SK-N-SH treated with all-trans-retinoic acid at 6 μM for 48 hours (cell line): ENCODE measurements around the gene MKX.

Experiments
- ATAC-seq: fragments of 200-7000 bp; cut with Tn5 transposase; 3 replicates; pipeline ENCODE4 v1.9.1; 2020; ENCODE audit warnings: mild to moderate bottlenecking, moderate library complexity
- ARNTL ChIP-seq: fragments of 450-650 bp; formaldehyde crosslinking; IDR thresholded peaks from 2 replicates; pipeline ENCODE4 v1.5.0; 2020; ENCODE audit warnings: low read depth, mild to moderate bottlenecking, moderate library complexity, borderline replicate concordance
- BACH2 ChIP-seq: fragments of 250-450 bp; sonication (Bioruptor Pico); IDR thresholded peaks from 2 replicates; pipeline ENCODE4 v1.9.0; 2021; ENCODE audit warnings: mild to moderate bottlenecking, borderline replicate concordance
- CSDC2 ChIP-seq: fragments of 250-450 bp; sonication (Bioruptor Pico); IDR thresholded peaks from 2 replicates; pipeline ENCODE4 v1.5.0; 2020; ENCODE audit warnings: mild to moderate bottlenecking, moderate library complexity
- ESRRG ChIP-seq: fragments of 250-450 bp; sonication (Bioruptor Pico); IDR thresholded peaks from 2 replicates; pipeline ENCODE4 v1.6.1; 2021; ENCODE audit warnings: mild to moderate bottlenecking
- ISL1 ChIP-seq: fragments of 250-450 bp; sonication (Bioruptor Pico); IDR thresholded peaks from 2 replicates; pipeline ENCODE4 v2.1.2; 2022; ENCODE audit warnings: mild to moderate bottlenecking, moderate library complexity
- OSR1 ChIP-seq: fragments of 250-450 bp; sonication (Bioruptor Pico); IDR thresholded peaks from 2 replicates; pipeline ENCODE4 v1.8.0; 2022; ENCODE audit warnings: moderate library complexity, mild to moderate bottlenecking, inconsistent platforms
- PPARA ChIP-seq: fragments of 250-450 bp; sonication (Bioruptor Pico); IDR thresholded peaks from 2 replicates; pipeline ENCODE4 v1.5.0; 2020; ENCODE audit warnings: mild to moderate bottlenecking, borderline replicate concordance
- TCF4 ChIP-seq: fragments of 250-450 bp; sonication (Bioruptor Pico); IDR thresholded peaks from 2 replicates; pipeline ENCODE4 v1.8.0; 2021; ENCODE audit warnings: mild to moderate bottlenecking, moderate library complexity, borderline replicate concordance
- ZC3H10 ChIP-seq: fragments of 250-450 bp; sonication (Bioruptor Pico); IDR thresholded peaks from 2 replicates; pipeline ENCODE4 v1.5.1; 2021; ENCODE audit warnings: mild to moderate bottlenecking, moderate library complexity
- ZFP3 ChIP-seq: fragments of 250-450 bp; sonication (Bioruptor Pico); IDR thresholded peaks from 2 replicates; pipeline ENCODE4 v1.5.0; 2020; ENCODE audit warnings: mild to moderate bottlenecking, moderate library complexity
- ZFP30 ChIP-seq: fragments of 450-650 bp; formaldehyde crosslinking; IDR thresholded peaks from 2 replicates; pipeline ENCODE4 v1.5.0; 2022; ENCODE audit warnings: mild to moderate bottlenecking, moderate library complexity
- ZNF70 ChIP-seq: fragments of 450-650 bp; formaldehyde crosslinking; IDR thresholded peaks from 2 replicates; pipeline ENCODE4 v1.5.0; 2020; ENCODE audit warnings: mild to moderate bottlenecking, moderate library complexity
- ZNF8 ChIP-seq: fragments of 450-650 bp; formaldehyde crosslinking; IDR thresholded peaks from 2 replicates; pipeline ENCODE4 v1.5.0; 2020; ENCODE audit warnings: mild to moderate bottlenecking, moderate library complexity
- TF ChIP-seq, protein P1 (sequence below): fragments of 250-450 bp; sonication (Bioruptor Pico); IDR thresholded peaks from 2 replicates; pipeline ENCODE4 v1.5.1; 2021; ENCODE audit warnings: mild to moderate bottlenecking, moderate library complexity
- TF ChIP-seq, protein P2 (sequence below): fragments of 250-450 bp; sonication (Bioruptor Pico); IDR thresholded peaks from 2 replicates; pipeline ENCODE4 v1.8.0; 2021; ENCODE audit warnings: low read depth, mild to moderate bottlenecking, moderate library complexity, borderline replicate concordance
- TF ChIP-seq, protein P3 (sequence below): fragments of 250-450 bp; sonication (Bioruptor Pico); IDR thresholded peaks from 2 replicates; pipeline ENCODE4 v1.5.1; 2020; ENCODE audit warnings: low read depth, mild to moderate bottlenecking, moderate library complexity
- TF ChIP-seq, protein P4 (sequence below): fragments of 250-450 bp; sonication (Bioruptor Pico); IDR thresholded peaks from 2 replicates; pipeline ENCODE4 v1.5.0; 2020; ENCODE audit warnings: mild to moderate bottlenecking, moderate library complexity
- TF ChIP-seq, protein P5 (sequence below): fragments of 250-450 bp; sonication (Bioruptor Pico); IDR thresholded peaks from 2 replicates; pipeline ENCODE4 v1.8.0; 2020; ENCODE audit warnings: mild to moderate bottlenecking, moderate library complexity, borderline replicate concordance

The MKX gene

DNA sequence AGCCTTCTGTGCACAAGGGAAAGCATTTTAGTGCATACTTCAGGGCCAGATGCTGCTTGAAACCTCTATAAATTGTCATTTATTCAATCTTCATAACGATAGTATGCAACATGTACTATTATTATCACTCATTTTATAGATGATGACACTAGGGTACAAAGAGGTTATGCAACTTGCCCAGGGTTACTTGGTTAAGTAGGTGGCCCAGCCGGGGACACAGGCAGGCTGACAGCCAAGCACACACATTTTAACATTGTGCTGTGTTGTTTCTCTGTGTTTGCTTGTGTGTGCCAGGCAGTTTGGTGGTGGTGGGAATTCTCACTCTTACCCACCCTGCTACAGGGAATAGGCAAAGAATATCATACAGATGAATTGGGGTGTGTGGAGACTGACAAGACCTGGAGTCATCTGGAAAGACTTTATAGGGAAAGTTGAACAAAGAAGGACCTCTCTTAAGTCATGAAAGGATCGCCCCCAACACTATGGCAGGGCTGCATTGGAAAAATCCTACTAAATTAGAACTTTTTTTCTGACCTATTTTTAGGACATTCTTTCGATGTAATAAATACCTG is 98.9 kb downstream of the MKX start:
- ATAC-seq, result no peak
- TF ChIP-seq ESRRG (CRISPR knock-in tag) (no peak), ZFP3 (no peak), OSR1 (CRISPR knock-in tag) (no peak), CSDC2 (CRISPR knock-in tag) (no peak), ZC3H10 (no peak)
- TF ChIP-seq, protein P1, sequence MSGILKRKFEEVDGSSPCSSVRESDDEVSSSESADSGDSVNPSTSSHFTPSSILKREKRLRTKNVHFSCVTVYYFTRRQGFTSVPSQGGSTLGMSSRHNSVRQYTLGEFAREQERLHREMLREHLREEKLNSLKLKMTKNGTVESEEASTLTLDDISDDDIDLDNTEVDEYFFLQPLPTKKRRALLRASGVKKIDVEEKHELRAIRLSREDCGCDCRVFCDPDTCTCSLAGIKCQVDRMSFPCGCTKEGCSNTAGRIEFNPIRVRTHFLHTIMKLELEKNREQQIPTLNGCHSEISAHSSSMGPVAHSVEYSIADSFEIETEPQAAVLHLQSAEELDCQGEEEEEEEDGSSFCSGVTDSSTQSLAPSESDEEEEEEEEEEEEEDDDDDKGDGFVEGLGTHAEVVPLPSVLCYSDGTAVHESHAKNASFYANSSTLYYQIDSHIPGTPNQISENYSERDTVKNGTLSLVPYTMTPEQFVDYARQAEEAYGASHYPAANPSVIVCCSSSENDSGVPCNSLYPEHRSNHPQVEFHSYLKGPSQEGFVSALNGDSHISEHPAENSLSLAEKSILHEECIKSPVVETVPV (CRISPR knock-in tag), result no peak
- TF ChIP-seq, protein P2, sequence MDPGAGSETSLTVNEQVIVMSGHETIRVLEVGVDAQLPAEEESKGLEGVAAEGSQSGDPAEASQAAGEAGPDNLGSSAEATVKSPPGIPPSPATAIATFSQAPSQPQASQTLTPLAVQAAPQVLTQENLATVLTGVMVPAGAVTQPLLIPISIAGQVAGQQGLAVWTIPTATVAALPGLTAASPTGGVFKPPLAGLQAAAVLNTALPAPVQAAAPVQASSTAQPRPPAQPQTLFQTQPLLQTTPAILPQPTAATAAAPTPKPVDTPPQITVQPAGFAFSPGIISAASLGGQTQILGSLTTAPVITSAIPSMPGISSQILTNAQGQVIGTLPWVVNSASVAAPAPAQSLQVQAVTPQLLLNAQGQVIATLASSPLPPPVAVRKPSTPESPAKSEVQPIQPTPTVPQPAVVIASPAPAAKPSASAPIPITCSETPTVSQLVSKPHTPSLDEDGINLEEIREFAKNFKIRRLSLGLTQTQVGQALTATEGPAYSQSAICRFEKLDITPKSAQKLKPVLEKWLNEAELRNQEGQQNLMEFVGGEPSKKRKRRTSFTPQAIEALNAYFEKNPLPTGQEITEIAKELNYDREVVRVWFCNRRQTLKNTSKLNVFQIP (CRISPR knock-in tag), result no peak
- TF ChIP-seq, all 23 proteins: peak for 0

DNA sequence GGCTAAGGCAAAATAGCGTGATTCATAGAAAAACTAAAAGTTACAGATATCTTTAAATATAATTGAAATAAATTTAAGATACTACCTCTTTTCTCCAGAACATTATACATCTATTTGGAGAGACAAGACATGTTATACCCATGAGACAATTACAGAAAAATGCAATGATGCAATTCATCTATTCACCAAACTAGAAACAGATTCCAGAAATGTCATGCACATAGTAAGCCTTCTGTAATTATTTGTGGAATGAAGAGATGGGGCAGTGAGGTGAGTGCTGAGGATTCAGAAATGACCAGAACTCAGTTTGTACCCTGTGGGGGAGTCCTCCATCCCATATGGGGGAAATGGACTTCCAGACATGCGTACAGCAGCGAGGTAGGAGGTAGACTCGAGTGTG is 99.4 kb downstream of the MKX start:
- no peak for ATAC-seq
- TF ChIP-seq BACH2, result no peak
- TF ChIP-seq, protein P3, sequence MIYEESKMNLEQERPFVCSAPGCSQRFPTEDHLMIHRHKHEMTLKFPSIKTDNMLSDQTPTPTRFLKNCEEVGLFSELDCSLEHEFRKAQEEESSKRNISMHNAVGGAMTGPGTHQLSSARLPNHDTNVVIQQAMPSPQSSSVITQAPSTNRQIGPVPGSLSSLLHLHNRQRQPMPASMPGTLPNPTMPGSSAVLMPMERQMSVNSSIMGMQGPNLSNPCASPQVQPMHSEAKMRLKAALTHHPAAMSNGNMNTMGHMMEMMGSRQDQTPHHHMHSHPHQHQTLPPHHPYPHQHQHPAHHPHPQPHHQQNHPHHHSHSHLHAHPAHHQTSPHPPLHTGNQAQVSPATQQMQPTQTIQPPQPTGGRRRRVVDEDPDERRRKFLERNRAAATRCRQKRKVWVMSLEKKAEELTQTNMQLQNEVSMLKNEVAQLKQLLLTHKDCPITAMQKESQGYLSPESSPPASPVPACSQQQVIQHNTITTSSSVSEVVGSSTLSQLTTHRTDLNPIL (CRISPR knock-in tag), result no peak
- no peak for TF ChIP-seq ISL1
- TF ChIP-seq, protein P1 (CRISPR knock-in tag), result no peak
- TF ChIP-seq PPARA (CRISPR knock-in tag), result no peak
- no peak for TF ChIP-seq ZNF70 (CRISPR knock-in tag)
- TF ChIP-seq, protein P2 (CRISPR knock-in tag), result no peak
- no peak for TF ChIP-seq ZNF8 (CRISPR knock-in tag)
- no peak for TF ChIP-seq OSR1 (CRISPR knock-in tag)
- no peak for TF ChIP-seq ZFP3
- TF ChIP-seq TCF4 (CRISPR knock-in tag), result no peak
- no peak for TF ChIP-seq ZFP30 (CRISPR knock-in tag)
- no peak for TF ChIP-seq ZC3H10

DNA sequence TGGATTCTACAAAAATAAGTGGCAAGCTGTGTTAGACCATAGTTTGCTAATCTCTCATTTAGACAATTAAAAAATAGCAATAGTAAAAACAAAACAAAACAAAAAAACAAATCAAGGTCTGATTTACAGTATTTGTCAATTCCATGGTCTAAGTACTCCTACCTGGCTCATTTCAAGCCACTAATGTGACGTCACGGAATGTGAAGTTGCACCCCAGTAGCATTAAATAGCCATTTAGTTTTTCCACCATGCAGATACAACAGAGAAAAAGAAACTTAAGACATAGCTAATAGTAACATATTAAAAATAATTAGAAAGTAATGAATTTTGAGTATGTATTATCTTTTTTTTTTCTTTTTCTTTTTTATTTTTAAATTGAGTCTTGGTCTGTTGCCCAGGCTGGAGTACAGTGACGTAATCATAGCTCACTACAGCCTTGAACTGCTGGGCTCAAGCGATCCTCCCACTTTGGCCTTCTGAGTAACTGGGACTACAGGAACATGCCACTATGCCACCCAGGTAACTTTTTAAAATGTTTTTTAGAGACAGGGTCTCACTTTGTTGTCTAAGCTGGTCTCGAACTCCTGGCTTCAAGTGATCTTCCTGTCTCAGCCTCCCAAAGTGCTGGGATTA is 101.2 kb downstream of the MKX start:
- no peak for ATAC-seq
- TF ChIP-seq, protein P4, sequence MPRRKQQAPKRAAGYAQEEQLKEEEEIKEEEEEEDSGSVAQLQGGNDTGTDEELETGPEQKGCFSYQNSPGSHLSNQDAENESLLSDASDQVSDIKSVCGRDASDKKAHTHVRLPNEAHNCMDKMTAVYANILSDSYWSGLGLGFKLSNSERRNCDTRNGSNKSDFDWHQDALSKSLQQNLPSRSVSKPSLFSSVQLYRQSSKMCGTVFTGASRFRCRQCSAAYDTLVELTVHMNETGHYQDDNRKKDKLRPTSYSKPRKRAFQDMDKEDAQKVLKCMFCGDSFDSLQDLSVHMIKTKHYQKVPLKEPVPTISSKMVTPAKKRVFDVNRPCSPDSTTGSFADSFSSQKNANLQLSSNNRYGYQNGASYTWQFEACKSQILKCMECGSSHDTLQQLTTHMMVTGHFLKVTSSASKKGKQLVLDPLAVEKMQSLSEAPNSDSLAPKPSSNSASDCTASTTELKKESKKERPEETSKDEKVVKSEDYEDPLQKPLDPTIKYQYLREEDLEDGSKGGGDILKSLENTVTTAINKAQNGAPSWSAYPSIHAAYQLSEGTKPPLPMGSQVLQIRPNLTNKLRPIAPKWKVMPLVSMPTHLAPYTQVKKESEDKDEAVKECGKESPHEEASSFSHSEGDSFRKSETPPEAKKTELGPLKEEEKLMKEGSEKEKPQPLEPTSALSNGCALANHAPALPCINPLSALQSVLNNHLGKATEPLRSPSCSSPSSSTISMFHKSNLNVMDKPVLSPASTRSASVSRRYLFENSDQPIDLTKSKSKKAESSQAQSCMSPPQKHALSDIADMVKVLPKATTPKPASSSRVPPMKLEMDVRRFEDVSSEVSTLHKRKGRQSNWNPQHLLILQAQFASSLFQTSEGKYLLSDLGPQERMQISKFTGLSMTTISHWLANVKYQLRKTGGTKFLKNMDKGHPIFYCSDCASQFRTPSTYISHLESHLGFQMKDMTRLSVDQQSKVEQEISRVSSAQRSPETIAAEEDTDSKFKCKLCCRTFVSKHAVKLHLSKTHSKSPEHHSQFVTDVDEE (CRISPR knock-in tag), result no peak
- TF ChIP-seq, protein P2 (CRISPR knock-in tag), result no peak
- TF ChIP-seq CSDC2 (CRISPR knock-in tag) (no peak), ARNTL (CRISPR knock-in tag) (no peak), ZFP30 (CRISPR knock-in tag) (no peak), ZC3H10 (no peak)
- TF ChIP-seq, protein P3 (CRISPR knock-in tag), result no peak
- TF ChIP-seq, protein P1 (CRISPR knock-in tag), result no peak
- TF ChIP-seq, protein P5, sequence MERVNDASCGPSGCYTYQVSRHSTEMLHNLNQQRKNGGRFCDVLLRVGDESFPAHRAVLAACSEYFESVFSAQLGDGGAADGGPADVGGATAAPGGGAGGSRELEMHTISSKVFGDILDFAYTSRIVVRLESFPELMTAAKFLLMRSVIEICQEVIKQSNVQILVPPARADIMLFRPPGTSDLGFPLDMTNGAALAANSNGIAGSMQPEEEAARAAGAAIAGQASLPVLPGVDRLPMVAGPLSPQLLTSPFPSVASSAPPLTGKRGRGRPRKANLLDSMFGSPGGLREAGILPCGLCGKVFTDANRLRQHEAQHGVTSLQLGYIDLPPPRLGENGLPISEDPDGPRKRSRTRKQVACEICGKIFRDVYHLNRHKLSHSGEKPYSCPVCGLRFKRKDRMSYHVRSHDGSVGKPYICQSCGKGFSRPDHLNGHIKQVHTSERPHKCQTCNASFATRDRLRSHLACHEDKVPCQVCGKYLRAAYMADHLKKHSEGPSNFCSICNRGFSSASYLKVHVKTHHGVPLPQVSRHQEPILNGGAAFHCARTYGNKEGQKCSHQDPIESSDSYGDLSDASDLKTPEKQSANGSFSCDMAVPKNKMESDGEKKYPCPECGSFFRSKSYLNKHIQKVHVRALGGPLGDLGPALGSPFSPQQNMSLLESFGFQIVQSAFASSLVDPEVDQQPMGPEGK (CRISPR knock-in tag), result no peak
